Neutrophil (primary cell): ENCODE results near the gene RINL.

Experiments
- H3K27ac ChIP-seq: fragments of 200-600 bp; sonication (generic); 2 replicates; pipeline ENCODE4 v1.5.1; 2016; ENCODE audit warnings: mild to moderate bottlenecking, moderate library complexity
- H3K27me3 ChIP-seq: fragments of 200-600 bp; sonication (generic); 2 replicates; pipeline ENCODE4 v1.6.0; 2016; ENCODE audit warnings: mild to moderate bottlenecking
- H3K36me3 ChIP-seq: fragments of 200-600 bp; sonication (generic); 2 replicates; pipeline ENCODE4 v1.5.1; 2017
- H3K4me1 ChIP-seq, 2 experiments: fragments of 200-600 bp in 1 of 2; sonication (generic) in 1 of 2; 1 replicate in 1 of 2; 2 replicates in 1 of 2; pipeline versions ENCODE4 v1.5.1 to v1.6.1; 2013 to 2016; ENCODE audit warnings: low read depth in 1 of 2, low read length in 1 of 2, mild to moderate bottlenecking in 1 of 2, moderate library complexity in 1 of 2; ENCODE audit not compliant: control insufficient read depth in 1 of 2, insufficient read depth in 1 of 2
- H3K4me3 ChIP-seq, 2 experiments: fragments of 200-600 bp in 1 of 2; sonication (generic) in 1 of 2; 1 replicate in 1 of 2; 2 replicates in 1 of 2; pipeline ENCODE4 v1.5.1; 2013 to 2016; ENCODE audit warnings: low read depth in 1 of 2, low read length in 1 of 2, mild to moderate bottlenecking in 1 of 2, moderate library complexity in 1 of 2
- H3K9me3 ChIP-seq: fragments of 200-600 bp; sonication (generic); 2 replicates; pipeline ENCODE4 v1.5.1; 2016
- TF ChIP-seq, protein P1 (sequence below): fragments of 200-600 bp; sonication (generic); IDR thresholded peaks from 2 replicates; pipeline ENCODE4 v1.5.1; 2016; ENCODE audit warnings: antibody characterized with exemption

Gene RINL

GRCh38 chr19:38838208-38838985, 39.7 kb downstream of the RINL start:
- Histone ChIP-seq H3K36me3 (peaks cover 82% of the 10 kb centered on the region), H3K9me3 (no peaks in the 10 kb centered on the region), H3K27me3 (no peaks in the 10 kb centered on the region), H3K27ac (no peak overlapping the region), H3K4me3 (no peak overlapping the region), H3K4me1 (no peaks in the 10 kb centered on the region)
- TF ChIP-seq, protein P1, sequence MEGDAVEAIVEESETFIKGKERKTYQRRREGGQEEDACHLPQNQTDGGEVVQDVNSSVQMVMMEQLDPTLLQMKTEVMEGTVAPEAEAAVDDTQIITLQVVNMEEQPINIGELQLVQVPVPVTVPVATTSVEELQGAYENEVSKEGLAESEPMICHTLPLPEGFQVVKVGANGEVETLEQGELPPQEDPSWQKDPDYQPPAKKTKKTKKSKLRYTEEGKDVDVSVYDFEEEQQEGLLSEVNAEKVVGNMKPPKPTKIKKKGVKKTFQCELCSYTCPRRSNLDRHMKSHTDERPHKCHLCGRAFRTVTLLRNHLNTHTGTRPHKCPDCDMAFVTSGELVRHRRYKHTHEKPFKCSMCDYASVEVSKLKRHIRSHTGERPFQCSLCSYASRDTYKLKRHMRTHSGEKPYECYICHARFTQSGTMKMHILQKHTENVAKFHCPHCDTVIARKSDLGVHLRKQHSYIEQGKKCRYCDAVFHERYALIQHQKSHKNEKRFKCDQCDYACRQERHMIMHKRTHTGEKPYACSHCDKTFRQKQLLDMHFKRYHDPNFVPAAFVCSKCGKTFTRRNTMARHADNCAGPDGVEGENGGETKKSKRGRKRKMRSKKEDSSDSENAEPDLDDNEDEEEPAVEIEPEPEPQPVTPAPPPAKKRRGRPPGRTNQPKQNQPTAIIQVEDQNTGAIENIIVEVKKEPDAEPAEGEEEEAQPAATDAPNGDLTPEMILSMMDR, result no peak

GRCh38 chr19:38837656-38838121, 40.4 kb downstream of the RINL start:
- TF ChIP-seq, protein P1, result no peak
- no peak overlapping the region for H3K4me3 ChIP-seq
- peaks cover 75% of the 10 kb centered on the region for H3K36me3 ChIP-seq
- H3K4me1 ChIP-seq, result no peaks in the 10 kb centered on the region
- no peaks in the 10 kb centered on the region for H3K27me3 ChIP-seq
- H3K9me3 ChIP-seq, result no peaks in the 10 kb centered on the region
- H3K27ac ChIP-seq, result no peak overlapping the region

DNA sequence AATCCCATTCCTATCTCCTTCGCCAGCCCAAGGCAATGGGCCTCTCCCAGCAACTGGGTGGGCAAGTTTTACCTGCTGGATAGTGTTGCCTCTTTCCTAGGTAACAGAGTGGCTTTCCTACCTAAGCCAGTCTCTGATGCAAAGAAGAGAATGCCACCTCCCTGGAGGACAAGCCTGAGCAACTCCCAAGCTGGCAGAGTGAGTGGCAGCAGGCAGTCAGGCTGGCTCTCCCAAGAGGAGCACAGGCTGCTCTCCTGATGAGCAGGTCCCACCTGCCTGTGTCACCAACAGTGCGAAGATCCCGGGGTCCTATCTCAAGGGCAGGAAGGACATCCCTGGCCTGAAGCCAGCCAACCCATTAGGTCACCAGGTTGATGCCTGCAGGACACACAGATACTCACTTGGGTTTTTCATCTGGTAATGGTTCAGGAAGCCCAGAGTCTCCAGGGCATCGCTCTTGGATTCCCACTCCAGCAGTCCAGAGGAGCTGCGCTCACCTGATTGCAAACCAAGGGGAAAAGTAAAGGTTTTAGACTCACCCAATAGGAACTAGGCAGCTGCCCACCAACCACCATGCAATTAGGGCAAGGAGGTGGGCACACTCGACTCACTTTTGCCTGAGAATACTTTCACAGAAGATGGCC, 41.0 kb downstream of the RINL start:
- H3K4me3 ChIP-seq, result no peak overlapping the region
- H3K4me1 ChIP-seq, result peaks cover 3% of the 10 kb centered on the region in 2 experiments
- peak overlapping the region; percentile 29 for H3K27ac ChIP-seq
- peaks cover 69% of the 10 kb centered on the region for H3K36me3 ChIP-seq
- H3K27me3 ChIP-seq, result no peaks in the 10 kb centered on the region
- no peaks in the 10 kb centered on the region for H3K9me3 ChIP-seq
- TF ChIP-seq, protein P1, result no peak

- Histone ChIP-seq H3K4me1 (peaks cover 7 to 8% of the 10 kb centered on the region in 2 experiments), H3K36me3 (peaks cover 62% of the 10 kb centered on the region), H3K27ac (peak overlapping the region; percentile 18), H3K27me3 (no peaks in the 10 kb centered on the region), H3K4me3 (no peak overlapping the region), H3K9me3 (no peaks in the 10 kb centered on the region)
- TF ChIP-seq, protein P1, result no peak
These were observed 41.7 kb downstream of the RINL start for GRCh38 chr19:38836159-38836982.

- Histone ChIP-seq H3K4me3 (no peak overlapping the region), H3K27me3 (no peaks in the 10 kb centered on the region), H3K4me1 (peaks cover 15 to 18% of the 10 kb centered on the region in 2 experiments), H3K9me3 (no peaks in the 10 kb centered on the region), H3K36me3 (peaks cover 44% of the 10 kb centered on the region), H3K27ac (no peak overlapping the region)
- TF ChIP-seq, protein P1, result no peak
These were observed 43.5 kb downstream of the RINL start for GRCh38 chr19:38834590-38834989.
